Renal cortex interstitium (tissue), 15 donors: Measurements from ENCODE around the gene C11orf68. TPM values are rescaled to one million over a fixed set of nuclear protein-coding genes. Genes with fewer than 3 reads are reported as not detected.

Experiments used
- DNase-seq, 11 donors: peaks; one replicate each; pipeline ENCODE4 v3.0.0-alpha.2; 2013; ENCODE audit warnings: low read depth in 9 of 11, low spot score in 4 of 11; ENCODE audit errors: extremely low read depth in 1 of 11
- long read RNA-seq, 16 experiments: transcript quantifications; one replicate each; lab custom pipeline, GENCODE V29; 2026
- polyA plus RNA-seq, 3 donors: library from polyadenylated mRNA; unstranded; fragments of 120-200 nt; gene quantifications; one replicate each; pipeline ENCODE4 v1.2.1, GENCODE V29; 2013; ENCODE audit not compliant: insufficient read length in 3 of 3

Gene C11orf68
- polyA plus RNA-seq, result 10 to 100 TPM; 30.9 to 41.8 (median 33.3) TPM
- long read RNA-seq, donor 1, transcript C11orf68-201 (2 exons, 1,619 nt), result minor isoform, 8 of 40 reads
- long read RNA-seq, donor 1, transcript C11orf68-203 (1 exons, 1,528 nt), result major isoform, 19 of 40 reads
- long read RNA-seq, donor 1, transcript C11orf68-202 (2 exons, 1,559 nt), result minor isoform, 13 of 40 reads
- long read RNA-seq, donor 1, partial matches to known transcripts, result 0 of 40 reads
- long read RNA-seq, donor 1, other reads (novel, unspliced or antisense), result 0 of 40 reads
- long read RNA-seq, donor 2, transcript C11orf68-203 (1 exons, 1,528 nt), result major isoform, 31 of 256 reads
- long read RNA-seq, donor 2, transcript C11orf68-201 (2 exons, 1,619 nt), result minor isoform, 8 of 256 reads
- long read RNA-seq, donor 2, transcript C11orf68-202 (2 exons, 1,559 nt), result minor isoform, 16 of 256 reads
- long read RNA-seq, donor 2, partial matches to known transcripts, result 201 of 256 reads
- long read RNA-seq, donor 2, other reads (novel, unspliced or antisense), result 0 of 256 reads
- long read RNA-seq, donor 3, transcript C11orf68-201 (2 exons, 1,619 nt), result minor isoform, 16 of 319 reads
- long read RNA-seq, donor 3, transcript C11orf68-202 (2 exons, 1,559 nt), result major isoform, 26 of 319 reads
- long read RNA-seq, donor 3, transcript C11orf68-203 (1 exons, 1,528 nt), result minor isoform, 11 of 319 reads
- long read RNA-seq, donor 3, partial matches to known transcripts, result 266 of 319 reads
- long read RNA-seq, donor 3, other reads (novel, unspliced or antisense), result 0 of 319 reads
- long read RNA-seq, donor 4, transcript C11orf68-202 (2 exons, 1,559 nt), result minor isoform, 9 of 35 reads
- long read RNA-seq, donor 4, transcript C11orf68-203 (1 exons, 1,528 nt), result major isoform, 17 of 35 reads
- long read RNA-seq, donor 4, transcript C11orf68-201 (2 exons, 1,619 nt), result minor isoform, 9 of 35 reads
- long read RNA-seq, donor 4, partial matches to known transcripts, result 0 of 35 reads
- long read RNA-seq, donor 4, other reads (novel, unspliced or antisense), result 0 of 35 reads
- long read RNA-seq, donor 5, result 0 reads
- long read RNA-seq, donor 6, transcript C11orf68-202 (2 exons, 1,559 nt), result minor isoform, 9 of 32 reads
- long read RNA-seq, donor 6, transcript C11orf68-201 (2 exons, 1,619 nt), result minor isoform, 7 of 32 reads
- long read RNA-seq, donor 6, transcript C11orf68-203 (1 exons, 1,528 nt), result major isoform, 16 of 32 reads
- long read RNA-seq, donor 6, partial matches to known transcripts, result 0 of 32 reads
- long read RNA-seq, donor 6, other reads (novel, unspliced or antisense), result 0 of 32 reads
- long read RNA-seq, donor 7, transcript C11orf68-203 (1 exons, 1,528 nt), result major isoform, 21 of 371 reads
- long read RNA-seq, donor 7, transcript C11orf68-202 (2 exons, 1,559 nt), result minor isoform, 19 of 371 reads
- long read RNA-seq, donor 7, transcript C11orf68-201 (2 exons, 1,619 nt), result minor isoform, 8 of 371 reads
- long read RNA-seq, donor 7, partial matches to known transcripts, result 323 of 371 reads
- long read RNA-seq, donor 7, other reads (novel, unspliced or antisense), result 0 of 371 reads
- long read RNA-seq, donor 8, transcript C11orf68-201 (2 exons, 1,619 nt), result minor isoform, 13 of 51 reads
- long read RNA-seq, donor 8, transcript C11orf68-203 (1 exons, 1,528 nt), result major isoform, 23 of 51 reads
- long read RNA-seq, donor 8, transcript C11orf68-202 (2 exons, 1,559 nt), result minor isoform, 15 of 51 reads
- long read RNA-seq, donor 8, partial matches to known transcripts, result 0 of 51 reads
- long read RNA-seq, donor 8, other reads (novel, unspliced or antisense), result 0 of 51 reads
- long read RNA-seq, donor 9, transcript C11orf68-202 (2 exons, 1,559 nt), result major isoform, 12 of 26 reads
- long read RNA-seq, donor 9, transcript C11orf68-203 (1 exons, 1,528 nt), result major isoform, 12 of 26 reads
- long read RNA-seq, donor 9, partial matches to known transcripts, result 0 of 26 reads
- long read RNA-seq, donor 9, other reads (novel, unspliced or antisense), result 0 of 26 reads
- long read RNA-seq, donor 10, transcript C11orf68-201 (2 exons, 1,619 nt), result minor isoform, 9 of 275 reads
- long read RNA-seq, donor 10, transcript C11orf68-202 (2 exons, 1,559 nt), result minor isoform, 14 of 275 reads
- long read RNA-seq, donor 10, transcript C11orf68-203 (1 exons, 1,528 nt), result major isoform, 22 of 275 reads
- long read RNA-seq, donor 10, partial matches to known transcripts, result 230 of 275 reads
- long read RNA-seq, donor 10, other reads (novel, unspliced or antisense), result 0 of 275 reads
- long read RNA-seq, donor 11, transcript C11orf68-203 (1 exons, 1,528 nt), result major isoform, 14 of 164 reads
- long read RNA-seq, donor 11, transcript C11orf68-201 (2 exons, 1,619 nt), result minor isoform, 8 of 164 reads
- long read RNA-seq, donor 11, transcript C11orf68-202 (2 exons, 1,559 nt), result minor isoform, 11 of 164 reads
- long read RNA-seq, donor 11, partial matches to known transcripts, result 131 of 164 reads
- long read RNA-seq, donor 11, other reads (novel, unspliced or antisense), result 0 of 164 reads
- long read RNA-seq, donor 12, transcript C11orf68-203 (1 exons, 1,528 nt), result major isoform, 14 of 208 reads
- long read RNA-seq, donor 12, partial matches to known transcripts, result 186 of 208 reads
- long read RNA-seq, donor 12, other reads (novel, unspliced or antisense), result 0 of 208 reads
- long read RNA-seq, donor 13, result 0 reads
- long read RNA-seq, donor 14, transcript C11orf68-201 (2 exons, 1,619 nt), result minor isoform, 6 of 41 reads
- long read RNA-seq, donor 14, transcript C11orf68-202 (2 exons, 1,559 nt), result major isoform, 18 of 41 reads
- long read RNA-seq, donor 14, transcript C11orf68-203 (1 exons, 1,528 nt), result minor isoform, 17 of 41 reads
- long read RNA-seq, donor 14, partial matches to known transcripts, result 0 of 41 reads
- long read RNA-seq, donor 14, other reads (novel, unspliced or antisense), result 0 of 41 reads
- long read RNA-seq, donor 15, transcript C11orf68-203 (1 exons, 1,528 nt), result major isoform, 8 of 19 reads
- long read RNA-seq, donor 15, transcript C11orf68-202 (2 exons, 1,559 nt), result minor isoform, 7 of 19 reads
- long read RNA-seq, donor 15, partial matches to known transcripts, result 0 of 19 reads
- long read RNA-seq, donor 15, other reads (novel, unspliced or antisense), result 0 of 19 reads
- long read RNA-seq, donor 16, transcript C11orf68-202 (2 exons, 1,559 nt), result major isoform, 44 of 669 reads
- long read RNA-seq, donor 16, transcript C11orf68-201 (2 exons, 1,619 nt), result minor isoform, 16 of 669 reads
- long read RNA-seq, donor 16, transcript C11orf68-203 (1 exons, 1,528 nt), result minor isoform, 36 of 669 reads
- long read RNA-seq, donor 16, partial matches to known transcripts, result 573 of 669 reads
- long read RNA-seq, donor 16, other reads (novel, unspliced or antisense), result 0 of 669 reads

DNA sequence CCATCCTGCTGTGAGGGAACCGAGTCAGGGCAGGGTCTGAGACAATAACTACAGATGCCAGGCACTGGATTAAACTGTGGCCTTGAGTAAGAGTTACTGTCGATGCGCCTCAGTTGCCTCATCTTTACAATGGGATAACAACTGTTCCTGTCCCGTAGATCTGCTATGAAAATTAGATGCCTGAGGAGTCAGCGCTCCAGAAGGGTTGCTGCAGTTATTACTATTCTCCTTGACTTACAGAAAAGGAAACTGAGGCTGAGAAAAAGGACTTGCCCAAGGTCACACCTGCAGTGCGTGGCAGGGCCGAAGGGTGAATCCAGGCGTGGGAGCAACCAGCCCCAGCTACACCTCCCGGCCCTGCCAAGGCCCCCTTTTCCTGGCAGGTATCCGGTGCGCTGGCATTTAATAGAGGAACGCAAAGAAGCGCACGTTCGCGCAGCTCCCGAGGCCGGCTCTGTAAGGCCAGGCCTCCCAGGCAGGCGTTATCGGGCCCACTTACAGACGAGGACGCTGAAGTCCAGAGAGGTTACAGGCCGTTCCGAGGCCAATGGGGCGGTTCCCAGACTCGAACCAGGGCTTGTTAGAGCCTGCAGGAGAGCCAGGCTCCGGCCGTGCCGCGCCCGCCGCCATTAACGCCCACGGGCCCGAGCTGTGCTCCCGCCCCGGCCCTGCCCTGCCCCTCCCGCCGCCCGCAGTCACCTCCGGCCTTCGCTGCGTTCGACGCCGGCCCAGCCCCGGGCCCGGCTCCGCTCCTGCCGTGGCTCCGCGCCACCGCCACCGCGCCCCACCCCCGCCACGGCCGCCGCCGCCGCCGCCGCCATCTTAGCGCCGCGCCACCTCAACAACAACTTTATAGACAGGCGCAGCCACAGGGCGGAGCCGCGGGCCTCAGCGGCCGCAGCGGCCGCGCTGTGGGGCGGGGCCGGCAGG is at the start of gene C11orf68:
Gene C11orf68, minus strand, starts transcription at position 852 of the 930 bp plus-strand sequence. Its CDS starts 31 bp downstream, at position 821.
- no peak for DNase-seq

DNA sequence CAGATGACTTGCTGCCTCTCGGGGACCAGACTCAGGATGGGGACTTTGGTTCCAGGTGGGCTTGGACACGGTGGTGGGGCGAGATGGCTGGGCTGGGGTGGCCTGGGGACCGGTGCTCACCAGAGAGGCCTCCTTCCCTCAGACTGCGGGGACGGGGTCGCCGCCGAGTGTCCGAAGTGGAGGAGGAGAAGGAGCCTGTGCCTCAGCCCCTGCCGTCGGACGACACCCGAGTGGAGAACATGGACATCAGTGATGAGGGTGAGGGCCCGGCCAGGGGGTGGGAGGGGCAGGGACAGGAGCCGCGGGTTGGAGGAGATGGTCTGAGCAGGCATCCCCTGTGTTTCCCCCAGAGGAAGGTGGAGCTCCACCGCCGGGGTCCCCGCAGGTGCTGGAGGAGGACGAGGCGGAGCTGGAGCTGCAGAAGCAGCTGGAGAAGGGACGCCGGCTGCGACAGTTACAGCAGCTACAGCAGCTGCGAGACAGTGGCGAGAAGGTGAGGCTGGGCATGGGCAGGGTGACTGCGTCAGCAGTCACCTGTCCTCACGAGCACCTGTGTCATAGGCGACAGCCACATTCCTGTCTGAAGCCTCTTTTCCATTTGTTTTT is 48.6 kb upstream of the C11orf68 start:
- no peak for DNase-seq

DNA sequence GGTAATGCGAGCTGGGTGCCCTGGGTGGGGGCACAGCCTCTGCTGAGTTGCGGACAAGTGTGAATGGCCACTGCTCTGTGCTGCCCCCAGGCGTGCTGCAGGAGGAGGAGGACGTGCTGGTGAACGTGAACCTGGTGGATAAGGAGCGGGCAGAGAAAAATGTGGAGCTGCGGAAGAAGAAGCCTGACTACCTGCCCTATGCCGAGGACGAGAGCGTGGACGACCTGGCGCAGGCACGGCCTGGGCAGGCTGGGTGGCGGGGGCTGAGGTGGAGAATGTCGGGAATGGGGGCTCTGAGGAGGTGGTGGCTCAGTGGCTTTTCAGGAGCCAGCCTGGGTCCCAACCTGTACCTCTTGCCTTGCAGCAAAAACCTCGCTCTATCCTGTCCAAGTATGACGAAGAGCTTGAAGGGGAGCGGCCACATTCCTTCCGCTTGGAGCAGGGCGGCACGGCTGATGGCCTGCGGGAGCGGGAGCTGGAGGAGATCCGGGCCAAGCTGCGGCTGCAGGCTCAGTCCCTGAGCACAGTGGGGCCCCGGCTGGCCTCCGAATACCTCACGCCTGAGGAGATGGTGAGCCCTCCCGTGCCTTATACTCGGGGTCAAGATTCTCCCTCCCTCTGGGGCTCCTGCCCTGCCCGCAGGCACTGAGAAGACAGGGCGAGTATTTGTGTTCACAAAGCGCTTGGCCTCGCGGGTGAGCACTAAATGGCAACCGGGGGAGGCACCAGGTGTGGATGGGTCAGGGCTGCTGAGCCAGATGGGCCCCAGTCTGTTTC is 47.3 kb upstream of the C11orf68 start:
- no peak for DNase-seq

DNA sequence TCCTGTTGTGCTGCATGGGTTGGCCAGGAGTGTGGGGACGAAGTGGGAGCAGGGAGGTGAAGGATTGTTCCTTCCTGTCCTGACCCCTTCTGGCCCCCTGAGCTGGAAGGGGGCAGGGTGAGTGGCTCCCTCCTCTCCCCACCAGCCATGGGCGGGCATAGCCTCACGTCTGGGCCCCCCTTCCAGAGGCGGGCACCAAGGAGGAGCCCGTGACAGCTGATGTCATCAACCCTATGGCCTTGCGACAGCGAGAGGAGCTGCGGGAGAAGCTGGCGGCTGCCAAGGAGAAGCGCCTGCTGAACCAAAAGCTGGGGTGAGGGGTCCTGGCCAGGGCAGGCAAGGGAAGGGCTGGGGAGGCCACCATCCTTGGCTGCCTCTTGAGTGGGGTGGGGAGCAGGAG is 46.0 kb upstream of the C11orf68 start:
- no peak for DNase-seq

DNA sequence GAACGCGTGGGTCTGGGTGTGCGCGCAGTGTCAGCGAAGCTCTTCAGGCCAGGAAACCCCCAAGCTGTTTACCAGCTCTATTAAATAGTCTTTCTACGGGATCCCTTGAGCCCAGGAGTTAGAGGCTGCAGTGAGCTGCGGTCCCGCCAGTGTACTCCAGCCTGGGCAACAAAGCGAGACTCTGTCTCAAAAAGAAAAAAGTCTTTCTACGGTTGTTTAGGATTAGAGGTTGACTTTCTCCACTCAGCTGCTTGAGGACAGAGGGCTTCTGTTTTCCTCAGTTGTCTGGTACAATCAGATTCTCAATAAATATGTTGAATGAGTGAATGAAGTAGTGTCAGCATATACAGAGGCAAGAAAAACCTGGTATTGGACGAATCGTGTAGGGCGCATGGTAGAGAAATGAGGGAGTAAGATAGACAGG is 43.3 kb upstream of the C11orf68 start:
- DNase-seq, result no peak

DNA sequence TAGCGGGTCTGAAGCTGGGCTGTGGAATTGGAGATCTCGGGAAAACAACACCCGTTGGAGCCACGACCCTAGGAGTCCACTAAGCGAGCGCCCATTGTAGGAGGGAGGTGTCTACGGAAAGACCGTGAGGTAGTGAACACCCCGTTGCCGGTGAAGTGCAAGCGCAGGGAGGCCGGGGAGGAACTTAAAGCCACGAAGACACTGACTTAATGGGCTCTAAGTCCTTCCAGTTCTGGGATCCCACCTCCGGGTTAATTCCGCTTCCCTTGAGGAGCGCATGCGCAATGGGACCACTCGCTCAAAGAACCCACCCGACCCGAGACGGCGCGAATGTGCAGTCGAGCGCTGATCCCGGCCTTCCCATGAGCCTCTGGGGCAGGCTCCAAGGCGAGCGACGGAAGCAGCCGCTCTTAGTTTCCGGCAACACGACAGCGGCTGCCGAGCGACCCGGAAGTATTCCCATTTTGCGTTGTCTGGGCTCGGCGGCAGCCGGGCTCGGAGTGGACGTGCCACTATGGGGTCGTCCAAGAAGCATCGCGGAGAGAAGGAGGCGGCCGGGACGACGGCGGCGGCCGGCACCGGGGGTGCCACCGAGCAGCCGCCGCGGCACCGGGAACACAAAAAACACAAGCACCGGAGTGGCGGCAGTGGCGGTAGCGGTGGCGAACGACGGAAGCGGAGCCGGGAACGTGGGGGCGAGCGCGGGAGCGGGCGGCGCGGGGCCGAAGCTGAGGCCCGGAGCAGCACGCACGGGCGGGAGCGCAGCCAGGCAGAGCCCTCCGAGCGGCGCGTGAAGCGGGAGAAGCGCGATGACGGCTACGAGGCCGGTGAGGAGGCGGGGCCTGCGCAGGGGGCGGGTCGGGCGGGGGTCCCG is 42.6 kb upstream of the C11orf68 start, which contains the start of gene SART1:
Gene SART1, plus strand, starts transcription at position 468 of the 874 bp plus-strand sequence. Its CDS starts 47 bp downstream, at position 515.
- peak; percentile 92 to 98 (median 97) for DNase-seq

DNA sequence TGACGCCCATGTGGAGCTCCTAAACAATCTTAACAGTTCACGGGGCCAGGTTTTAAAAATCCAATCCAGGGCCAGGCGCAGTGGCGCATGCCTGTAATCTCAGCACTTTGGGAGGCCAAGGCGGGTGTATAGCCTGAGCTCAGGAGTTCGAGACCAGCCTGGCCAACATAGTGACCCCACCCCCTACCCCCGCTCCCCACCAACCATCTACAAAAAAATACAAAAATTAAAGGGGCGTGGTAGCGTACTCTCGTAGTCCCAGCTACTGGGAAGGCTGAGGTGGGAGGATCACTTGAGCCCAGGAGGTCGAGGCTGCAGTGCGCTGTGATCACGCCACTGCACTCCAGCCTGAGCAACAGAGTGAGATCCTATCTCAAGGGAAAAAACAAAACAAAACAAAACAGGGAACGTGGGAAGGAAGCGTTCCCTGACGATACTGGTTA is 42.0 kb upstream of the C11orf68 start:
- no peak for DNase-seq

DNA sequence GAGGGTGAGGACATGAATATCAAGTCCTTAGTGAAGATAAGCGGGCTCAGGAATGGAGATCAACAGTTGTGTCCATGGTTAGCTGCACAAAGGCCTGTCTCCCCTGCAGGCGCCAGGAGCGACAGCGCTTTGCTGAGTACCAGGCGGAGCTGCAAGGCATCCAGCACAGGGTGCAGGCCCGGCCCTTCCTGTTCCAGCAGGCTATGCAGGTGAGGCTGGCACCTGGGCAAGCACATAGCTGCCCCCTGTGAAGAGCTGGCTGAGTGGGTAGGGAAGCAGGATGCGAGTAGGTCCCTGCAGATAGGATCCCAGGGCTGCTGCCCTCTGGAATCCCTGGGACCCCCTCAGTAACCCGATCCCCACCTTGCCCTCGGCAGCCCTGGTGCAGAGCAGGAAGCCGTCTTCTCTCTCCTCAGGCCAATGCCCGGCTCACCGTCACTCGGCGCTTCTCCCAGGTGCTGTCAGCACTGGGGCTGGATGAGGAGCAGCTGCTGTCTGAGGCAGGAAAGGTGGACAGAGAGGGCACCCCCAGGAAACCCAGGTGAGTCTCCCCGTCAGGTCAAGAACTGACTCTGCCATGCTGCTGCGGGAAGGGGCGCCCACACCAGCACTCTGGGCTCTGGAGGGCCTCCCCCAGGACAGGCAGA is 40.0 kb upstream of the C11orf68 start:
- no peak for DNase-seq

DNA sequence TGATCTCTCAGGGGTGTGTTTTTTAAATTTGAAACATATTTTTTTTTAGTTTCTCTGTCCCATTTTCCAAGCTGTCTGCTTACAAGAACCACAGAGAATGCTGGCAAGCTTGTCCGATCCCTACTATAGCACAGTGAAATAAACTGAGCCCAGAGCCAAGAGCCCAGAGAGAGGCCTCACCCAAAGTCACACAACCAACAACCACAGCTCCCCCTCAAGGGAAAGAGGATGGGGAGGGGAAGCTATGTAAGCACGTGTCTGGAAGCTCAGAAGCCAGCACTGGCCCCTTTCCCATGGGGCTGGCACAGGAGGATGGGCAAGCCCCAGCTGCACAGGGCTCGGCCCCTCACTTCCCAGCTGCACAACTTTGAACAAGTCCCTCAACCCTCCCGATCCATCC is 39.4 kb upstream of the C11orf68 start:
- no peak for DNase-seq

DNA sequence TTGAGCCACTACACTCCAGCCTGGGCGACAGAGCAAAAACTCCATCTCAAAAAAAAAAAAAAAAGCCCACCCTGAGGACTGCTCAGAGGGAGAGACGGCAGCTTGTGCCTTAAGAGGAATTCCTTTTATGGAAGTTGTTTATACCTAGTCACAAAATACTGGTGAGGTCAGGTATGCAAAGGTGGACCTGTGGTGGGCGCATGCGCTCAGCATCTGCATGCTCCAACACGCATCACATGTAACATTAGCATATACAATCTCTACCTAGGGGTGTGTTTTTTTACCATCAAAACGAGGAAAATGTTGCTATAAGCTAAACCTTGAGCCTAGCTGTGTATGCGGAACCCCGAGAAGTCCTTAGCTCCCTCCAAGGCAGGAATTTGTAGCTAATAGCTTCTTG is 35.9 kb upstream of the C11orf68 start:
- no peak for DNase-seq

DNA sequence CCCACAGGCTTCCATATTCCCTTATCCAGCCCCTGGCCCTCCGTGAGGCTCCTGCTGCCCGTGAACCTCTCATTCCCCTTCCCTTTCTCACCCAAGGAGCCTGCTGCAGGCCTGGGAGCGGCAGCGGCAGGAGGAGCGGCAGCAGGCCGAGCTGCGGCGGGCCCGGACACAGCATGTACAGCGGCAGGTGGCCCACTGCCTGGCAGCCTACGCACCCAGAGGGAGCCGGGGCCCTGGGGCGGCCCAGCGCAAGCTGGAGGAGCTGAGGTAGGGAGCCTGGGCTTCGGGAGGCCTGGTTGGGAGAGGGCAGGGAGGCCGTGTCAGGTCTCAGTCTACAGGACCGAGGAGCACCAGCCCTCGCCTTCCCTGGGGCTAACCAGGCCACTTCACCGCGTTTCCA is 34.6 kb upstream of the C11orf68 start:
- DNase-seq, result no peak
